Measurements from ENCODE around the gene MYLK2. TPM values are rescaled to one million over a fixed set of nuclear protein-coding genes. Genes with fewer than 3 reads are reported as not detected.
A peak's percentile ranks its signal among the peaks of the same experiment; 100 is the strongest.

The MYLK2 gene
- total and polyA plus RNA-seq, 7 donors = 0.16 to 0.81 (median 0.39) TPM; not detected in 4

DNA sequence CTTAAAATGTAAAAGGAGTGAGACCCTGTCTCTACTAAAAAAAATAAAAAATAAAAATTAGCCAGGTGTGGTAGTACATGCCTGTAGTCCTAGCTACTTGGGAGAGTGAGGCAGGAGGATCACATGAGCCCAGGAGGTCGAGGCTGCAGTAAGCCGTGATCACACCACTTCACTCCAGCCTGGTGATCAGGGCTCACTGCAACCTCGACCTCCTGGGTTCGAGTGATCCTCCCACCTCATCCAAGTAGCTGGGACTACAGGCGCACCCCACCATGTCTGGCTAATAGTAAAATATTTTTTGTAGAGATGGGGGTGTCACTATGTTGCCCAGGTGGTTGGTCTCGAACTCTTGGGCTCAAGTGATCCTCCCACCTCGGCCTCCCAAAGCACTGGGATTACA lies 34.3 kb downstream of the MYLK2 start:
- intact Hi-C loops (cut with DNase I) = loop anchor here (5.0 kb wide), 1 partner anchor 179 kb away; no protein-coding TSS in a partner anchor
- Histone ChIP-seq H3K27me3 (peaks cover 4 to 72% (median 17%) of the 10 kb centered on the region in 3 donors), H3K9me3 (no peaks in the 10 kb centered on the region), H3K4me3 (no peak overlapping the region), H3K36me3 (no peaks in the 10 kb centered on the region), H3K27ac (no peak overlapping the region), H3K4me1 (peaks cover 0 to 7% (median 0%) of the 10 kb centered on the region in 4 donors)
- peak; percentile 36 for DNase-seq
- no peak for TF ChIP-seq EP300 (IDR thresholded peaks at IDR 0.05)
- TF ChIP-seq POLR2AphosphoS5 (IDR thresholded peaks at IDR 0.05) = no peak
- 70 to 89% methylated on average over 7 of the region's 7 CpGs for WGBS, 2 donors

DNA sequence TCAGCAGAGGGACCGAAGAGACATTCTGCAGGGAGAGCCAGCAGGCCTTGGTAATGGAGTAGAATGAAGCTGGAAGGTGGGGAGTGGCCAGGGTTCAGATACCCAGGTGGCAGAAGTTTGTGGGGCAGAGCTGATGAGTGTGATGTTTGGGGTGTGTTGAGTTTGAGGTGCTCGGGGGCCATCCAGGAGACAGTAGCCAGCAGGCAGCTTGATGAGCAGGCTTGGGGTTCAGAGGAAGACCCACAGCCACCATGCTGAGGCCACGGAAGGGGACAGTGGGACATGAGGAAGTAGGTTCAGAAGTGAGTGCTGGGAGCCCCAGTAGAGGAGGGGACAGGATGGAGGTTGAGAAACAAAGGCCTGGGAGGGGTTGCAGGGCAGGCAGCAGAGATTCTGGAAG lies 37.4 kb downstream of the MYLK2 start:
- WGBS, 2 donors = 68 to 69% methylated on average over 3 of the region's 3 CpGs
- intact Hi-C loops (cut with DNase I) = no loop called here
- Histone ChIP-seq H3K27ac (no peak overlapping the region), H3K4me1 (peaks cover 0 to 23% (median 15%) of the 10 kb centered on the region in 4 donors), H3K27me3 (peaks cover 8 to 81% (median 36%) of the 10 kb centered on the region in 3 donors), H3K36me3 (no peaks in the 10 kb centered on the region), H3K9me3 (no peaks in the 10 kb centered on the region), H3K4me3 (no peak overlapping the region)
- no peak for TF ChIP-seq POLR2A (IDR thresholded peaks at IDR 0.05)
- no peak for TF ChIP-seq POLR2AphosphoS5 (IDR thresholded peaks at IDR 0.05)
- TF ChIP-seq, protein P1, sequence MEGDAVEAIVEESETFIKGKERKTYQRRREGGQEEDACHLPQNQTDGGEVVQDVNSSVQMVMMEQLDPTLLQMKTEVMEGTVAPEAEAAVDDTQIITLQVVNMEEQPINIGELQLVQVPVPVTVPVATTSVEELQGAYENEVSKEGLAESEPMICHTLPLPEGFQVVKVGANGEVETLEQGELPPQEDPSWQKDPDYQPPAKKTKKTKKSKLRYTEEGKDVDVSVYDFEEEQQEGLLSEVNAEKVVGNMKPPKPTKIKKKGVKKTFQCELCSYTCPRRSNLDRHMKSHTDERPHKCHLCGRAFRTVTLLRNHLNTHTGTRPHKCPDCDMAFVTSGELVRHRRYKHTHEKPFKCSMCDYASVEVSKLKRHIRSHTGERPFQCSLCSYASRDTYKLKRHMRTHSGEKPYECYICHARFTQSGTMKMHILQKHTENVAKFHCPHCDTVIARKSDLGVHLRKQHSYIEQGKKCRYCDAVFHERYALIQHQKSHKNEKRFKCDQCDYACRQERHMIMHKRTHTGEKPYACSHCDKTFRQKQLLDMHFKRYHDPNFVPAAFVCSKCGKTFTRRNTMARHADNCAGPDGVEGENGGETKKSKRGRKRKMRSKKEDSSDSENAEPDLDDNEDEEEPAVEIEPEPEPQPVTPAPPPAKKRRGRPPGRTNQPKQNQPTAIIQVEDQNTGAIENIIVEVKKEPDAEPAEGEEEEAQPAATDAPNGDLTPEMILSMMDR (IDR thresholded peaks at IDR 0.05) = no peak
- no peak for TF ChIP-seq EP300 (IDR thresholded peaks at IDR 0.05)
- DNase-seq = no peak

DNA sequence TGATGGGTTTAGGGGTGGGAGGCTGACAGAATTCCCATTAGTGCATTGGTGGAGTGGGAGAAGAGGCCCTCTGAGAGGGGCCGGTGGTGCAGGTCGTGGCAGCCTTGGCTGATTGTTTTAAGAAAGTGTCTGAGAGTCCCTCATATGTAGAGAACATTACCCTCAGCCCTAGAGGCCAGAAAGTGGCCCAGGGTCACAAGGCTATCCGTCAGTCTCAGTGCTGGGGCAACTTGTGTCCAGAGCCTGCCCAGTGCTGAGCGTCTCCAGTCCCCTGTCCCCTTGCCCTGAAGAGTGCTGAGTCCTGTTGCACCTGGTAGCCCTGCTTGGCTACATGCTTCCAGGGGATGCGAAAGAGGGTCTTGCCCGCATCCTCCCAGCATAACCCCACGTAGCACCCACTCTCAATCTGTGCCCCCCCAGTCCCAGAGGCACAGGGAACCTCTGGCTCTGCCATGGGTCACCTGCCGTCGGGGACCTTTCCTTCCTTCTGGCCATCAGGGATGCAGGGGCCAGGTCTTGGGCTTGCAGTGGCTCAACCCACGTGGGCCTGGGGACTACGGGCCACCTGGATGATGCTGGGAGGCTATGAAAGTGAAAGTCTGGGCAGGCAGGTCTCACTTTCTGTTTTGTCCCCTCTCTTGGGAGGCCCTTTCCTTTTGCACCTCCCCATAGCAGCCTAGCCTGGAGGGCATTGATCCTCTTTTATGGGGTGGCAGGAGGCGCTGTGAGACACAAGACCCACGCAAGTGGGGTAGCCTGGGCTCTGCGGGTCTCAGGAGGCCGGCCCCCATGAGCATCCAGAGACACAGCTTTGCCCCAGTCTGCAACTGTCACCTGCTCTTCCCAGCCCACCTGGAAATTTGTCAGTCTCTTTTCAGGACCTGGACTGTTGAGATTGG lies 39.0 kb downstream of the MYLK2 start:
- Histone ChIP-seq H3K27me3 (peaks cover 8 to 79% (median 39%) of the 10 kb centered on the region in 3 donors), H3K27ac (no peak overlapping the region), H3K9me3 (no peaks in the 10 kb centered on the region), H3K36me3 (no peaks in the 10 kb centered on the region), H3K4me1 (peaks cover 0 to 20% (median 17%) of the 10 kb centered on the region in 4 donors), H3K4me3 (no peak overlapping the region)
- no peak for DNase-seq
- TF ChIP-seq, protein P1 (IDR thresholded peaks at IDR 0.05) = no peak
- TF ChIP-seq POLR2A (IDR thresholded peaks at IDR 0.05) (no peak), POLR2AphosphoS5 (IDR thresholded peaks at IDR 0.05) (no peak), EP300 (IDR thresholded peaks at IDR 0.05) (no peak)
- intact Hi-C loops (cut with DNase I) = no loop called here
- 68% methylated on average over 15 of the region's 15 CpGs for WGBS, 2 donors

DNA sequence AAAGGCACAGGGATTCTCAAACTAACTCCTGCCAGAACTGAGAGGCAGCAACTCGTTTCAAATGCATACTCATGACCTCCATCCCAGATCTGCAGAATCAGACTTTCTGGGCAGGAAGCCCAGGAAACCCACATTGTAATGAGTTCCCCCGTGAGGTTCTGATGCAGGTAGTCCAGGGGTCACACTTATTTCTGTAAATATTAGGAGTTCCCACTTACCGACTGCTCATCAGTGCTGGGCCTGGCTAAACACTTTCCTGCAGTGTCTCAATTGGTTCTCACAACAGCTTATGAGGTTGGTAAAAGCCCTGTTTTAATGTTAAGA lies 39.6 kb downstream of the MYLK2 start:
- DNase-seq = no peak
- no peaks in the 10 kb centered on the region for H3K9me3 ChIP-seq
- intact Hi-C loops (cut with DNase I) = no loop called here

More for the DNA sequence above, 39.6 kb downstream of the MYLK2 start:
- TF ChIP-seq EP300 (IDR thresholded peaks at IDR 0.05) (no peak), POLR2A (IDR thresholded peaks at IDR 0.05) (no peak), POLR2AphosphoS5 (IDR thresholded peaks at IDR 0.05) (no peak)
- TF ChIP-seq, protein P1 (IDR thresholded peaks at IDR 0.05) = no peak
- Histone ChIP-seq H3K27ac (no peak overlapping the region), H3K27me3 (peaks cover 8 to 74% (median 39%) of the 10 kb centered on the region in 3 donors), H3K4me3 (no peak overlapping the region), H3K4me1 (peaks cover 0 to 20% (median 17%) of the 10 kb centered on the region in 4 donors), H3K36me3 (no peaks in the 10 kb centered on the region)
- 33 to 39% methylated on average over 3 of the region's 3 CpGs for WGBS, 2 donors

Measured in sigmoid colon (tissue), 7 donors.